ENCODE data around the gene KCNAB3. TPM values are rescaled to one million over a fixed set of nuclear protein-coding genes. Genes with fewer than 3 reads are reported as not detected.

KCNAB3 gene
- total RNA-seq, 1 donor from 2014 or later: 0.30 TPM

DNA sequence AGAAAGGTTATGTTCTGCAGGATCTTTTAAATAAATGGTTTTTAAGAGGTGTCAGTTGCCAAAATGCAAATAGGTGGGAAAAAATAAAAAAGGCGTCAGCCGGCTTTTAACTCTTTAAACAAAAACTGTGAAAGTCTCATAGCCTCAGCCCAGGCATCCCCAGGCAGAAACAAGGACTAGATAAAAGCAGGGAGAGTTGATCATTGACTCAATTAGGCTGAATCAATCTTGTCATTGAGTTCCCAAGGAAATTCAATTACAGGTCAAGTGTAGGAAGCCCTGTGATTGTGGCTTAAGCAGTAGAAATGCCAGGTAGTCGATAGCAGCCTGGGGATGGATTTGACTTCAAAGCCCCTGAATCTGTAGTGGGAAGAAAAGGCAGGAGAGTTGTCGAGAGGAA lies 42.0 kb upstream of the KCNAB3 start:
- H3K27me3 ChIP-seq (ENCODE audit: low read depth): peaks cover 30% of the 10 kb centered on the region
- H3K27ac ChIP-seq (replicated peaks): no peak overlapping the region
- peaks cover 22% of the 10 kb centered on the region for H3K9me3 ChIP-seq (replicated peaks)
- DNase-seq: no peak
- intact Hi-C loops (cut with micrococcal nuclease): no loop called here
- TF ChIP-seq, protein P1, sequence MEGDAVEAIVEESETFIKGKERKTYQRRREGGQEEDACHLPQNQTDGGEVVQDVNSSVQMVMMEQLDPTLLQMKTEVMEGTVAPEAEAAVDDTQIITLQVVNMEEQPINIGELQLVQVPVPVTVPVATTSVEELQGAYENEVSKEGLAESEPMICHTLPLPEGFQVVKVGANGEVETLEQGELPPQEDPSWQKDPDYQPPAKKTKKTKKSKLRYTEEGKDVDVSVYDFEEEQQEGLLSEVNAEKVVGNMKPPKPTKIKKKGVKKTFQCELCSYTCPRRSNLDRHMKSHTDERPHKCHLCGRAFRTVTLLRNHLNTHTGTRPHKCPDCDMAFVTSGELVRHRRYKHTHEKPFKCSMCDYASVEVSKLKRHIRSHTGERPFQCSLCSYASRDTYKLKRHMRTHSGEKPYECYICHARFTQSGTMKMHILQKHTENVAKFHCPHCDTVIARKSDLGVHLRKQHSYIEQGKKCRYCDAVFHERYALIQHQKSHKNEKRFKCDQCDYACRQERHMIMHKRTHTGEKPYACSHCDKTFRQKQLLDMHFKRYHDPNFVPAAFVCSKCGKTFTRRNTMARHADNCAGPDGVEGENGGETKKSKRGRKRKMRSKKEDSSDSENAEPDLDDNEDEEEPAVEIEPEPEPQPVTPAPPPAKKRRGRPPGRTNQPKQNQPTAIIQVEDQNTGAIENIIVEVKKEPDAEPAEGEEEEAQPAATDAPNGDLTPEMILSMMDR (IDR thresholded peaks at IDR 0.05; ENCODE audit: borderline replicate concordance): no peak
- no peak overlapping the region for H3K4me3 ChIP-seq
- H3K36me3 ChIP-seq: no peaks in the 10 kb centered on the region
- no peaks in the 10 kb centered on the region for H3K4me1 ChIP-seq

DNA sequence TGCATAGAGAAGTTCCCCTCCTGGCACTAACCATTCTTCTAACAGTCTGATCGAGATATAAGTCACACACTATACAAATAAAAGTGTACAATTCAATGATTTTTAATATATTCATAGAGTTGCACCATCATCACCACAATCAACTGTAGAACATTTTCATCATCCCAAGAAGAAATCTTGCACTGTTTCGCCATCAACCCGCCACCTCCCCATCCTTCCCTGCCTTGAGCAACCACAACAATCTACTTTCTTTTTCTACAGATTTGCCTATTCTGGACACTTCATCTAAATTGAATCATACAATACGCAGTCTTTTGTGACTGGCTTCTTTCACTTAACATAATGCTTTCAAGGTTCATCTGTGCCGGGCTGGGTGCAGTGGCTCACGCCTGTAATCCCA lies 39.8 kb upstream of the KCNAB3 start:
- H3K27me3 ChIP-seq (ENCODE audit: low read depth): peaks cover 24% of the 10 kb centered on the region
- TF ChIP-seq, protein P1 (IDR thresholded peaks at IDR 0.05; ENCODE audit: borderline replicate concordance): no peak
- H3K9me3 ChIP-seq (replicated peaks): peaks cover 6% of the 10 kb centered on the region
- H3K4me1 ChIP-seq: no peaks in the 10 kb centered on the region
- no peak overlapping the region for H3K27ac ChIP-seq (replicated peaks)
- DNase-seq: no peak
- intact Hi-C loops (cut with micrococcal nuclease): no loop called here
- no peak overlapping the region for H3K4me3 ChIP-seq
- H3K36me3 ChIP-seq: no peaks in the 10 kb centered on the region

DNA sequence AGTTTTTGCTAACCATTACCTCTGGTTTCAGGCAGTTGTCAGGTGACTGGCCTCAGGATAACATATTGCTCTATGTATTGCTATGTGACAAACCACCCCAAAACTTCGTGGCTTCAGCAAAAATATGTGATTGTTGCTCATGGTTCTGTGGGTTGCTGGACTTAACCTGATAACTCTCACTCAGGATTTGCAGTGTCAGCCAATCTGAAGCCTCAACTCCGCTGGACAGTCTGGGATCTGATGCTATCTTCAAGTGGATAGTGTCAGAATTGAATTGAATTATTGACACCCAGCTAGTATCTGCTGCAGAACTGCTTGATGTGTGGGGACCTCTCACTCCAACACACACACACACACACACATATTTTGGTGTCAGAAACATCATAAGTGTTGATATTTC lies 38.1 kb upstream of the KCNAB3 start:
- peaks cover 24% of the 10 kb centered on the region for H3K27me3 ChIP-seq (ENCODE audit: low read depth)
- TF ChIP-seq, protein P1 (IDR thresholded peaks at IDR 0.05; ENCODE audit: borderline replicate concordance): no peak
- H3K4me1 ChIP-seq: no peaks in the 10 kb centered on the region
- DNase-seq: no peak
- intact Hi-C loops (cut with micrococcal nuclease): no loop called here
- no peak overlapping the region for H3K4me3 ChIP-seq
- H3K36me3 ChIP-seq: no peaks in the 10 kb centered on the region
- no peak overlapping the region for H3K27ac ChIP-seq (replicated peaks)
- H3K9me3 ChIP-seq (replicated peaks): no peaks in the 10 kb centered on the region

DNA sequence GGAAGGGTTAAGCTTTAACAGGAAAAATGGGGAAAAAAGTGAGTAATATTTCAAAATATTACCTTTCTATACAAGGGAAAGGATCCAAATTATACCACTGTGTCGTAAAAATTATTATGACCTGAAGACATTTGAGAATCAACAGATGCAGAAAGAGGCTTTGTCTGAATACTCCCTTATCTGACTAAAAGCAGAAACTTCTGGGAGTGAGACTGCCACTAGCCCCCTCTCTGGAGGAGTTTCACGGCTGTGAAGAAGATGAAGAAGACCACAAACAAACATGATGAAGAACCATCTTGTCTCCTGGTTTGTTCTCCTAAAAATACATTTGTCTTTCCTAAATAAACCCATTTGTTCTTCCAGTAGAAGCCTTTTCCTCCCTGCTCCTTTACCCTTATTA lies 31.8 kb upstream of the KCNAB3 start:
- no peak overlapping the region for H3K27ac ChIP-seq (replicated peaks)
- no peak for DNase-seq
- H3K36me3 ChIP-seq: no peaks in the 10 kb centered on the region
- peaks cover 15% of the 10 kb centered on the region for H3K27me3 ChIP-seq (ENCODE audit: low read depth)
- no peak overlapping the region for H3K4me3 ChIP-seq
- TF ChIP-seq, protein P1 (IDR thresholded peaks at IDR 0.05; ENCODE audit: borderline replicate concordance): no peak
- H3K4me1 ChIP-seq: peaks cover 5% of the 10 kb centered on the region
- no peaks in the 10 kb centered on the region for H3K9me3 ChIP-seq (replicated peaks)
- intact Hi-C loops (cut with micrococcal nuclease): no loop called here

DNA sequence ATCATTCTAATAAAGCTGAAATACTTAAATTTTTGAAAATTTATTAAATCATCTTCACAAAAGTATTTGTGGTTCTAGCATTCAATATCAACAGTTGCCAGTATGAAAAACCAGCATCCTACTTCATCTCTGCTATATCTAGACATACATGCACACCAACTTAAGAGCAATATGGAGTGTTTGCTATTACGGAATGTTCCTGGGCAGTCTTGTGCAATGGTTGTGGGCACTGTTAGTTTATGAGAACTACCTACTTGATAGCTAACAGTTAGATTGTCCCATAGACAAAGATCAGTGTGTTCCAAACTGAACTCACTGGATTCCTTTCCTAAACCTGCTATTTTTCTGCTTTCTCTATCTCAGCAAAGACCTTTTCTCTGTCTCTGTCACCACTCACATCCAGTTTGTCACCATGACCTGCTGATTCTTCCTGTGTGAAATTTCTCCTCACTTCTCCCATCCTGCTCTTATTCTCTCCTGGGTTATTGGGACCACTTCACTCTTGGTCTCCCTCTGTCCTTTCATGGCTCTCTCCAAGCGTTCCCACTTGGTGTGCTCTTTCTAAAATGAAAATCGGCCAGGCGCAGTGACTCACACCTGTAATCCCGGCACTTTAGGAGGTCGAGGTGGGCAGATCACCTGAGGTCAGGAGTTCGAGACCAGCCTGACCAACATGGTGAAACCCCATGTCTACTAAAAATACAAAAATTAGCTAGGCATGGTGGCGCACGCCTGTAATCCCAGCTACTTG lies 30.0 kb upstream of the KCNAB3 start:
- H3K4me1 ChIP-seq: peaks cover 19% of the 10 kb centered on the region
- H3K27ac ChIP-seq (replicated peaks): no peak overlapping the region
- no peaks in the 10 kb centered on the region for H3K9me3 ChIP-seq (replicated peaks)
- intact Hi-C loops (cut with micrococcal nuclease): no loop called here
- no peak overlapping the region for H3K4me3 ChIP-seq
- DNase-seq: no peak
- TF ChIP-seq, protein P1 (IDR thresholded peaks at IDR 0.05; ENCODE audit: borderline replicate concordance): no peak
- H3K27me3 ChIP-seq (ENCODE audit: low read depth): peaks cover 15% of the 10 kb centered on the region
- H3K36me3 ChIP-seq: no peaks in the 10 kb centered on the region
